Ecto neural progenitor cell (in vitro differentiated cells): ENCODE measurements around the gene PDE1A.
"Not testable (repeated sequence)": the region's sequence is repeated elsewhere in the genome, so short reads cannot be mapped to it uniquely, and the experiment has no call there.

Experiments used
- DNase-seq: peaks from one replicate; pipeline ENCODE4 v3.0.0-alpha.2; 2018; ENCODE audit warnings: low spot score

PDE1A gene

GRCh38 chr2:182406221-182406620 lies 20.6 kb downstream of the PDE1A start:
- DNase-seq = no peak

GRCh38 chr2:182404975-182405561 lies 21.8 kb downstream of the PDE1A start:
- DNase-seq = no peak

GRCh38 chr2:182404092-182404491 lies 22.7 kb downstream of the PDE1A start:
- no peak for DNase-seq

GRCh38 chr2:182393270-182393760 lies 33.5 kb downstream of the PDE1A start:
- DNase-seq = no peak

GRCh38 chr2:182391443-182391842 lies 35.4 kb downstream of the PDE1A start:
- DNase-seq = no peak

GRCh38 chr2:182386267-182386880 lies 40.5 kb downstream of the PDE1A start:
- DNase-seq = not testable (repeated sequence)

GRCh38 chr2:182384860-182385259 lies 42.0 kb downstream of the PDE1A start:
- no peak for DNase-seq

GRCh38 chr2:182381225-182381624 lies 45.6 kb downstream of the PDE1A start:
- no peak for DNase-seq

GRCh38 chr2:182379241-182379640 lies 47.6 kb downstream of the PDE1A start:
- DNase-seq = no peak

GRCh38 chr2:182378759-182379158 lies 48.1 kb downstream of the PDE1A start:
- DNase-seq = no peak

GRCh38 chr2:182377467-182377866 lies 49.4 kb downstream of the PDE1A start:
- no peak for DNase-seq

GRCh38 chr2:182375862-182376261 lies 51.0 kb downstream of the PDE1A start:
- DNase-seq = no peak

- no peak for DNase-seq
Observed at GRCh38 chr2:182372661-182373060, 54.2 kb downstream of the PDE1A start.

GRCh38 chr2:182368996-182369395 lies 57.8 kb downstream of the PDE1A start:
- DNase-seq = no peak

GRCh38 chr2:182368446-182368845 lies 58.4 kb downstream of the PDE1A start:
- DNase-seq = no peak

GRCh38 chr2:182367401-182367800 lies 59.4 kb downstream of the PDE1A start:
- no peak for DNase-seq

- no peak for DNase-seq
Observed at GRCh38 chr2:182366628-182367027, 60.2 kb downstream of the PDE1A start.

GRCh38 chr2:182365855-182366254 lies 61.0 kb downstream of the PDE1A start:
- DNase-seq = no peak

GRCh38 chr2:182361477-182361876 lies 65.4 kb downstream of the PDE1A start:
- DNase-seq = no peak

GRCh38 chr2:182360663-182361260 lies 66.1 kb downstream of the PDE1A start:
- DNase-seq = no peak

- no peak for DNase-seq
Observed at GRCh38 chr2:182359990-182360662, 66.7 kb downstream of the PDE1A start.

- no peak for DNase-seq
Observed at GRCh38 chr2:182359027-182359989, 67.5 kb downstream of the PDE1A start.
